Astrocyte (in vitro differentiated cells and primary cell): ENCODE measurements around the gene MYL4.

Experiments used
- EZH2 ChIP-seq: IDR thresholded peaks from 2 replicates; pipeline ENCODE4 v1.6.1; 2012; ENCODE audit warnings: mild to moderate bottlenecking, low read length, inconsistent platforms; ENCODE audit not compliant: insufficient read depth
- TF ChIP-seq, protein P1 (sequence below): IDR thresholded peaks from 2 replicates; pipeline ENCODE4 v1.5.1; 2011; ENCODE audit warnings: low read depth, mild to moderate bottlenecking, inconsistent platforms, low read length, moderate library complexity; ENCODE audit not compliant: insufficient read depth

DNA sequence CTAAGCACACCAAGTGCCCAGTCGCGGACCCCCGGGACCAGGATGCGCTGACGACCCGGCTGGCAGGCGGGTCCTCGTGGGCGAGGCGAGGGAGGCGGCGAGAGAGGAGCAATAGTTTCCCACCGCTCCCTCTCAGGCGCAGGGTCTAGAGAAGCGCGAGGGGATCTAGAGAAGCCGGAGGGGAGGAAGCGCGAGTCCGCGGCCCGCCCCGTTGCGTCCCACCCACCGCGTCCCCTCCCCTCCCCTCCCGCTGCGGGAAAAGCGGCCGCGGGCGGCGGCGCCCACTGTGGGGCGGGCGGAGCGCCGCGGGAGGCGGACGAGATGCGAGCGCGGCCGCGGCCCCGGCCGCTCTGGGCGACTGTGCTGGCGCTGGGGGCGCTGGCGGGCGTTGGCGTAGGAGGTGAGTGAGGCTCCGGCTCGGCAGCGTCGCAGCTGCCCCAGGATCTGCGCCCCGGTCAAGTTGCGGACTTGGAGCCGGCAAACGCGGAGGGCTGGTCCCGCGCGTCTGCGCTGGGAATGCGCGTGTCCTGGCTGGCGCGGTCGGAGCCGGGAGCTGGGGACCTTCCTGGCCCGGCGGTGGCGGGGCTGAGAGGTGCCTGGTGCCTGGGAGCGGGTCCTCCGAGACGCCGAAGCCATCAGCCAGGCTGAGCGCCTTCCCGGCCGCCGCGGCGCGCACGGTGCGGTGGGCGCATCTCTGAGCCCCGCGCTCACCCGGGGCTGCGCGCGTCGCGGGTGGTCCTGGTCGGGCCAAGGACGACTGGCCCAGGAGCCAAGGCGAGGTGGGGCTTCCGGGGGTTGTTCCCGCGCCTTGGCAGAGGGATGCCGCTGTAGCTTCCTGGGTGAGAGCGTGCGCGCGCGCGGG is 44.6 kb downstream of the MYL4 start, which contains the start of gene ITGB3:
- TF ChIP-seq, protein P1, sequence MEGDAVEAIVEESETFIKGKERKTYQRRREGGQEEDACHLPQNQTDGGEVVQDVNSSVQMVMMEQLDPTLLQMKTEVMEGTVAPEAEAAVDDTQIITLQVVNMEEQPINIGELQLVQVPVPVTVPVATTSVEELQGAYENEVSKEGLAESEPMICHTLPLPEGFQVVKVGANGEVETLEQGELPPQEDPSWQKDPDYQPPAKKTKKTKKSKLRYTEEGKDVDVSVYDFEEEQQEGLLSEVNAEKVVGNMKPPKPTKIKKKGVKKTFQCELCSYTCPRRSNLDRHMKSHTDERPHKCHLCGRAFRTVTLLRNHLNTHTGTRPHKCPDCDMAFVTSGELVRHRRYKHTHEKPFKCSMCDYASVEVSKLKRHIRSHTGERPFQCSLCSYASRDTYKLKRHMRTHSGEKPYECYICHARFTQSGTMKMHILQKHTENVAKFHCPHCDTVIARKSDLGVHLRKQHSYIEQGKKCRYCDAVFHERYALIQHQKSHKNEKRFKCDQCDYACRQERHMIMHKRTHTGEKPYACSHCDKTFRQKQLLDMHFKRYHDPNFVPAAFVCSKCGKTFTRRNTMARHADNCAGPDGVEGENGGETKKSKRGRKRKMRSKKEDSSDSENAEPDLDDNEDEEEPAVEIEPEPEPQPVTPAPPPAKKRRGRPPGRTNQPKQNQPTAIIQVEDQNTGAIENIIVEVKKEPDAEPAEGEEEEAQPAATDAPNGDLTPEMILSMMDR, result no peak
- TF ChIP-seq EZH2, result no peak
